Measurements from ENCODE around the gene SOX11. TPM values are rescaled to one million over a fixed set of nuclear protein-coding genes. Genes with fewer than 3 reads are reported as not detected.
A peak's percentile ranks its signal among the peaks of the same experiment; 100 is the strongest.

The SOX11 gene
- total RNA-seq, 1 donor from 2014 or later = not detected

DNA sequence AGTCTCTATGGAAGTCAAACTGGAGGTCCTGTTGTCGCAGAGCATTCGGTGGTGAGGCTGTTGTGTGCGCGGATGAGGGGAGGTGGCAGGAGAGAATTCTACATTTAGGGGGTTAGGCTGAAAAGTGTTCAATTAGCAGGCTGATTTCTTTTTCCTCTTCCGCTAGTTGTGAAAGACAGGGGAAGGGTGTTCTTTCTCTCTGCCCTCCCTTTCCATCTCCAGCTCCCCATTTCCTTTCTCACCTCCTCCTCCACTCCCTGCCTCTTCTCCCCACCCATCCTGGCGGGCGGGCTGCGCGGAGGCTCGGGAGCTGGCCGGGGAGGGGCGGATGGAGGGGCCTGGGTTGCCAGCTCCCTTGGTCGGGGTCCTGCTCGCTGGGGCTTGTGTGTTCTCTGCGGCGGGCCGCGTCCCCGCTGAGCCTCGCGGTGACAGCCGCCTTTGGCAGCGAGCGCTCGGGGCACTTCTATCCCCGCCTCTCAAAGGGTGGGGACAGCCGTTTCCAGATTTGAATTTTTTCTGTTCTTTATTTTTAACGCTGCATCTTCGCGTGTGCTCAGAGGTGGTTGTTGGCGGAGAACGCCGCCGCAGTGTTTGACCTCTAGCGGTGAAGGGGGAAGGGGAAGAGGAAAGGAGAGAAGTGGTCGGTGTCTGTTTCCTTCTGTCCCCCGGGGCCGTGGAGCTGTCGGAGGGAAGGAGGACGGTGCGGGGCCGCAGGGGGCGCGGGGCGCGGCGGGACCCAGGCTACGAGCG, 3.6 kb downstream of the SOX11 start:
- Histone ChIP-seq H3K27ac (no peak overlapping the region), H3K27me3 (peaks cover 24% of the 10 kb centered on the region)

DNA sequence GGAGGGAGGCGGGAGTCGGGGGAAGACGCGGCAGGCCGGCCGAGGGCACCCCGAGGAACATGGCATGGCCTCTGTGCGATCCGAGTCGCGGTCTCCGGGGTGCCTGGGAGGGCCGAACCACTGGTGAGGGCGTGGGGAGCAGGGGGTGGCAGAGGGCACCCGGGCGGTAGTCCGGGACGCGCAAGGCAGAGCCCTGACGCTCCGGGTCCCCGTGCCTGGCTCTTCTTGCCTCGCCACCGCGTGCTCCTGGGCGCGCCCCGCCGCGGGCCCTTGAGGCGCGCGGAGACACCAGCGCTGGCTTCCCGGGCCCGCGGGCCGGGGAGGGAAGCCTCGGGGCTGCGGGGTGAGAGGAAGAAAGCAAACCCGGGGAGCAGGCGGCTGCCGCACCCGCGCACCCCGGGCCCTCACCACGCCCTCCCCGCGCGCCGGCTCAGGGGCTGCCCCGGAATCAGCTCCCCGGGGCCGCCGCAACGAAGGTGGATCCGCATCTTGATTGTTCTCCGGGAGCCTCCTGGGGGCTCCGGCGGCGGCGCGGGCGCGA, 4.3 kb downstream of the SOX11 start:
- intact Hi-C loops (cut with DNase I) = no loop called here
- Histone ChIP-seq H3K4me1 (peaks cover 40% of the 10 kb centered on the region), H3K27ac (no peak overlapping the region), H3K27me3 (peaks cover 18% of the 10 kb centered on the region), H3K9me3 (no peaks in the 10 kb centered on the region), H3K4me3 (peak overlapping the region; percentile 13 to 25), H3K36me3 (no peaks in the 10 kb centered on the region)
- DNase-seq (ENCODE audit: extremely low spot score in 2 of 2) = peak in 1 of 2 donors; percentile 20
- TF ChIP-seq POLR2A (IDR thresholded peaks at IDR 0.05) = no peak
- TF ChIP-seq POLR2AphosphoS5 (IDR thresholded peaks at IDR 0.05; ENCODE audit: insufficient read depth in 1 of 2, low read depth in 1 of 2) = no peak
- TF ChIP-seq, protein P1, sequence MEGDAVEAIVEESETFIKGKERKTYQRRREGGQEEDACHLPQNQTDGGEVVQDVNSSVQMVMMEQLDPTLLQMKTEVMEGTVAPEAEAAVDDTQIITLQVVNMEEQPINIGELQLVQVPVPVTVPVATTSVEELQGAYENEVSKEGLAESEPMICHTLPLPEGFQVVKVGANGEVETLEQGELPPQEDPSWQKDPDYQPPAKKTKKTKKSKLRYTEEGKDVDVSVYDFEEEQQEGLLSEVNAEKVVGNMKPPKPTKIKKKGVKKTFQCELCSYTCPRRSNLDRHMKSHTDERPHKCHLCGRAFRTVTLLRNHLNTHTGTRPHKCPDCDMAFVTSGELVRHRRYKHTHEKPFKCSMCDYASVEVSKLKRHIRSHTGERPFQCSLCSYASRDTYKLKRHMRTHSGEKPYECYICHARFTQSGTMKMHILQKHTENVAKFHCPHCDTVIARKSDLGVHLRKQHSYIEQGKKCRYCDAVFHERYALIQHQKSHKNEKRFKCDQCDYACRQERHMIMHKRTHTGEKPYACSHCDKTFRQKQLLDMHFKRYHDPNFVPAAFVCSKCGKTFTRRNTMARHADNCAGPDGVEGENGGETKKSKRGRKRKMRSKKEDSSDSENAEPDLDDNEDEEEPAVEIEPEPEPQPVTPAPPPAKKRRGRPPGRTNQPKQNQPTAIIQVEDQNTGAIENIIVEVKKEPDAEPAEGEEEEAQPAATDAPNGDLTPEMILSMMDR (IDR thresholded peaks at IDR 0.05) = no peak

More for the DNA sequence above, 3.6 kb downstream of the SOX11 start:
- peaks cover 40% of the 10 kb centered on the region for H3K4me1 ChIP-seq
- peak in 1 of 2 donors; percentile 20 for DNase-seq (ENCODE audit: extremely low spot score in 2 of 2)
- TF ChIP-seq, protein P1 (IDR thresholded peaks at IDR 0.05) = no peak
- TF ChIP-seq POLR2A (IDR thresholded peaks at IDR 0.05) = no peak
- no peak for TF ChIP-seq POLR2AphosphoS5 (IDR thresholded peaks at IDR 0.05; ENCODE audit: insufficient read depth in 1 of 2, low read depth in 1 of 2)
- H3K9me3 ChIP-seq = no peaks in the 10 kb centered on the region
- intact Hi-C loops (cut with DNase I) = no loop called here
- peak overlapping the region; percentile 13 to 25 for H3K4me3 ChIP-seq
- no peaks in the 10 kb centered on the region for H3K36me3 ChIP-seq

DNA sequence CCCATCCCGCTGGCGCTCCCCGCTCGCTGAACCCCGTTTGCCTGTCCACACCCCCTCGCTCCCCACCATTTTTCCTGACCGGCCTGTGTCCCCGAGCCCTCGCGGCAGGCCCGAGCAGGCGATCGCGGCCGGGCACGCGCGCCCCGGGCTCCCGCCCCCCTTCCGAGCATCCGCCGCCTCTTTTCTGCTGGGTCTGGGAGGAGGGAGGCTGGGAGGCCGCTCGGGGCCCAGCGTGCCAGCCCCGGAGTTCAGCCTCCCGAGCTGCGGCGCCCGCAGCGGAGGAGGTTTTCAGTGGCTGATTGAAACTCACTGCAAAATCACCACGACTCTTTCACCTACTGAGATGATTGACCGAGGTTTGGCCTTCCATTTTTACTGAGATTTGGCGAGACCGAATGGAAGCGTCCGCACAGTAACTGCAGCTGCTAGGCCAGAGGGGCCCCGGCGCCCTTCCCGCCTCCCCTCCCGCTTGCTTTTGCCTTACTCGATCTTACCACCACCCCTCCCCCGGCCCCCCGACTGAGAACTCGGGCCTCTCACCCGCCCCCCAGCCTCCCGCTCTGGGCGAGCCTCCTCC, 4.8 kb downstream of the SOX11 start:
- Histone ChIP-seq H3K36me3 (no peaks in the 10 kb centered on the region), H3K27ac (no peak overlapping the region), H3K4me1 (peaks cover 38% of the 10 kb centered on the region), H3K4me3 (peak overlapping the region; percentile 13 to 25), H3K9me3 (no peaks in the 10 kb centered on the region), H3K27me3 (peaks cover 16% of the 10 kb centered on the region)
- intact Hi-C loops (cut with DNase I) = no loop called here
- peak in 1 of 2 donors; percentile 20 for DNase-seq (ENCODE audit: extremely low spot score in 2 of 2)
- TF ChIP-seq, protein P1 (IDR thresholded peaks at IDR 0.05) = no peak
- no peak for TF ChIP-seq POLR2A (IDR thresholded peaks at IDR 0.05)
- TF ChIP-seq POLR2AphosphoS5 (IDR thresholded peaks at IDR 0.05; ENCODE audit: insufficient read depth in 1 of 2, low read depth in 1 of 2) = no peak

DNA sequence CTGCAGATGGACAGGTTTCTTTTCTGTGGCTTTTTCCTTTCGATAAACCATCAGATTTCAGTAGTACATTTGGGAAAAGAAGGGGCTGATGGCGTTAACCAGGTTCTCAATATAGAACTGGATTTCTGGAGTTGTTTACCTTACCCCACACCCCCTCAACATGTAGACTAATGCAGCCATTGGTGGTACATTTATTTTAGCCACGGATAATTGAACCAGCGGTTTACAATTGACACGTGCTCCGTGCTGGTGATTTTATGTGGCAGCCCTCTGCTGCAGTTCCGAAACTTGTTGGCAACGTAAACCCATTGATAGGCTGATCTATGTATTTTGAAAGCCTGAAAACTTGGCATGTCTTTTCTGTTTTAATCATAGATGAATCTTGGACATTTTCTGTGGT, 5.4 kb downstream of the SOX11 start:
- Histone ChIP-seq H3K27me3 (peaks cover 11% of the 10 kb centered on the region), H3K4me3 (no peak overlapping the region), H3K27ac (no peak overlapping the region)

More for the DNA sequence above, 5.4 kb downstream of the SOX11 start:
- TF ChIP-seq, protein P1 (IDR thresholded peaks at IDR 0.05) = no peak
- TF ChIP-seq POLR2A (IDR thresholded peaks at IDR 0.05) = no peak
- no peak for TF ChIP-seq POLR2AphosphoS5 (IDR thresholded peaks at IDR 0.05; ENCODE audit: insufficient read depth in 1 of 2, low read depth in 1 of 2)
- Histone ChIP-seq H3K4me1 (peaks cover 33% of the 10 kb centered on the region), H3K36me3 (no peaks in the 10 kb centered on the region), H3K9me3 (no peaks in the 10 kb centered on the region)
- intact Hi-C loops (cut with DNase I) = no loop called here
- no peak for DNase-seq (ENCODE audit: extremely low spot score in 2 of 2)

All from vagina (tissue), 2 donors.